Stimulated activated CD8-positive, alpha-beta memory T cell treated with anti-CD3 and anti-CD28 coated beads, Interleukin-2, amount 100 ng/mL, for 1 hour (primary cell): ENCODE data around the gene TENT5C.

Experiments
- DNase-seq, 2 donors: peaks; one replicate each; pipeline ENCODE4 v3.0.0-alpha.2; 2020; ENCODE audit warnings: low read depth in 2 of 2

TENT5C gene

DNA sequence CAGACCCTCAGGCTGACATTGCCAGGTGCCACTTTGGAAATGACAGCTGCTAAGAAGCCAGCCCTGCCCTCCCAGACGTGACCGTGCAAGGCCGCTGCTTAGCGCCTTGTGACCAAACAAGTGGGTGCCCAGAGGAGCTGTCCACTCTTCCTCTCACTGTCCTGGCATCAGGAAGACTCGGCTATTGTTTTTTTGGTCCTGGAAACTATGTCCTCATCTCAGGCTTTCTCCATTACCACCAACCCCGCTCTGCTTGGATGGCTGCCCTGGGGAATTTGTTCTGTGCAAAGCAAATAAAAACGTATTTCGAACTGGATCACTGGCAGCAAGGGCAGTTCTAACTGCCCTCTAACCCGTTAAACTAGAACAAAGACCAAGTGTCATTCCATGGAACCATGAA lies 13.7 kb upstream of the TENT5C start:
- no peak for DNase-seq

DNA sequence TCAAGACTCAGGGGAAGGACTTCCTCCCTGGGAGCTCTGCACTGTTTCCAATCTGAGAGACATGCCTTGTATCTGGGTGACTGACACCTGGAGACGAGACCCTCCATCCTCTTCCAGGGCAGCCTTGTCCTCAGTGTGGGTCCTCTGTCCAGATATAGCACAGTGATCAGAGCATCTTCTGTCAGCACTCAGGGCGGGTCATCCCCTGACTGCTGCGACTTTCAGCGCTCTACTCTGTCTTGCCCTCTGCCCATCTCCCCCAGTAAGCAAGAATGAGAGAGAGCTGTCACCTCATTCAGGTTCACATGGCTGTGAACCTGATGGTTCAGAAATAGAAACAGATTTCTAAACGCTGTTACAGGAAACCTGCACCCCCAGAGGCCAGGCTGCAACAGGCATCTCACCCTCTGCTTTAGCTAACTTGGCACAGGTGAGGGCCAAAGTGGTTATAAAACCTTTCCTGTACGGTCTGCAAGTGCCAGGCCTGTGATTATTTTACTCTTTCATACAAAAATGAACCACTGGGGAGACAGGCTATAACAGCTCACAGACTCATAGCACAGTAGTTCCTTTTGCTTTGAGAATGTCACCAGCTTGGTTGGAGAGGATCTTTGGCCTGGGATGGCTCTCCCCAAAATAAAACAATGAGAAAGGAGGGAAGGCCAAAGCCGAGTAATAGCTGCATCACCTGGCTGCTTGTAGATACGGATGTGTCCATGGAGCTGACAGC lies 11.4 kb upstream of the TENT5C start:
- DNase-seq = no peak

DNA sequence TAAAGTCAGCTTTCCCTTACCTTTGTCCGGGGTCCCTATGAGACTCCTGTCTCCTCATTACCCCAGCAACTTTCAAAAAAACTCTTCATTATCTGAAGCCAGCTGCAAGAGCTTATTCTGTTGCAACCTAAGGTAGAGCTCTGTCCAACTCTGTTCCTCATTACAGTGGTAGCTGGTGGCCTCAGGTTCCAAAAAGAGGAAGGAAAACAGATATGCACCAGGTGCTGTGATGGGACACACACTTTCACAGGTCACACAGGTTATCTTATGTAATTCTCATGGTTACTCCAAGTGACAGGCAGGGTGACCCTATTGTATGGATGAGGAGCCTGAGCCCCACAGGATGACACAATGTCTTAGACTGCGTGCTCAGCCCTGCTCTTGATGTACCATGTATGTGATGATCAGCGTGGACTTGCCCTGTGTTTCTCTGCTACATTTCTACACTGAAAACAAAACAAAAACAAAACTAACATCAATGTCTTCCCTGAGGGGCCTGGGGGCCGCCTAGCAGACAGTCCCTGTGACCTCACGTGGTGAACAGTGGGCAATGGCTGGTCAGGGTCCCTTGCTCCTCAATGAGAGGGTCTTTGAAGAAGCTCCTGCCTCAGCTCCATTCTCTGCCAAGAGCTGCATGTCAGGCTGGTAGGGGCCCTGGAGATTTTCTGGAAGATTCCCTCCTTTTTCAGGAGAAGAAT lies 9.7 kb upstream of the TENT5C start:
- DNase-seq = no peak

DNA sequence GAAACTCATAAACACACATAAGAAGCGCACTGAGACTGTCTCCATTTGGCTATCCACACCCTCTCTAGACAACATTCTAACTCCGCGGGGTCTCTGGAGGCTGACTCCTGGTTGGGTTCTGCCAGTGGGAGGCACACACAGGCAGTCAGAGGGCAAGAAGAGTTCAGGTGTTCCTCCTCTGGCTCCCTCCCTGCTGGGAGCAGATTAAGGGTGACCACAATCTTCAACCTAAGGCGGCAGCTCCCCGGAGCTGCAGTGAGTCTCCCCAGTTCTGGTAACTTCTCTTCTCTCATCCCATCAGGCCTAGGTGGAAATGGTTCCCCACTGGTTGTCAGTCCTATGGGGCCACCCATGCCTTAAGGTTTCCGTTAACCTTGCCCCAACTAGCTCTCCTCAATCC lies 7.4 kb upstream of the TENT5C start:
- DNase-seq = no peak

DNA sequence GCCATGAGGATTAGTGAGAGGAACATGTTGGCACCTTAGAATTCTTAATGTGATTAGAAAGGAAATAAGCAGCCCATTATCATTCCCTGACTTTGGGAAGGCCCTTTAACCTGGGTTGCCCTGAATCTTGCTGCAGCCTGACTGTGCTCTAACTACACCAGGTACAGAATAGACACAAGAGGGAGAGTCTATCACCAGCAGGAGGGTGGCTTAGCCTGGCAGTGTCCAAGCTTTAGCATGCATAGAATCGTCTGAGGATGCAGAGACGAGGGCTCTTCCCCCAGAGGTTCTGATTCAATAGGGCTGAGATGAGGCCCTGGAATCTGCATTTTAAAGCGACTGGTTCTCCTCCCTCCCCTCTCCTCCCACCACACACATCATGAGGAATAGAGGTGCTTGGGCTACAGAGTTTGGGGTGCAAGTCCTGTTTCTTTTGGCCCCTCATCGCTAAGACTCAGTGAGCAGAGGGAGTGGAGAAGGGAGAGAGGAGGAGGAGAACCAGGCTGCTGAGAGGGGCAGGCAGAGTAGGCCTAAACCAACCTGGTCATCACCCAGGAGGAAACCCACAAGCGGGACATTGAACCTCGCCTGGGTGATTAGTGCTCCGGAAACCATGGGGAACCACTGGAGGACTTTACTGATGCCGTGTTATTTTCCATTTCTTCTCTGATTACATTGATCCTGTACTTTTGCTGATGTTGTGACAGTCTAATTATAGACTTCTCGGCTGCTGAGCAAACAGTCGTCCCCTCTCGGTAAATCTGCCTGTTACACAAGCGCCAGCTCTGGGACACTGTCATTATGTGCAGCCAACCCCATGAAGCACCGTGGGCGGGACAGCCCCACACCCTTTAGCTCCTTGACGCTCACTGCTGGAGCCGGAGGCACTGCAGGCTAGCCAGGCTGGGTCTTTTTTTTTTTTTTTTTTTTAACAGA lies 6.3 kb upstream of the TENT5C start:
- DNase-seq = no peak

DNA sequence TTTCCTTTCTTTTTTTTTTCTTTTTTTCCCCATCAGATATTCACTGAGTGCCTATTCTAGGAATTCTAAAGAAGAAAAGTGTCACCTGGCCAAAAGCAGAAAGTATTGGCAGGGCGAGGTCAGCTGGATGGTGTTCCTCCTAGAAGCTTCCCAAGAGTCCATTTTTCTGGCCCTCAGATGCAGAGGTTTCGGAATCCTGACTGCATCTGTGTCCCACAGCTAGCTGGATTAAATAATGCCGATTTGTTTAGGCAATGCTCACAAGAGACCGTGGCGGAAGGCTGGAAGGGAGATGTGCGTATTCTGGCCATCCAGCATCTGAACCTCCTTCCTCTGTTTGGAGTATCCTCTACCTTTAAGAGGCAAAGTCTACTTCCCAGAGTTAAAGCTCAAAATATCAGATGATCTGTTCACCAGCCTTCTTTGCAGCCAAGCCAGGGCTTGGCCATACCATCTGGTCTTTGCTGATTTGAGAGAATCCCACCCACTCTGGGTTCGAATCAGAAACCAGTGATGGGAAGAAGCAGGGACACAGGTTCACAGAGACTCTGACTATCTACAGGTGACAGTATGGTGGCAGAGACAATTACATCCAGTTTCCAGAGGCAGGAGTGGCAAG lies 5.4 kb upstream of the TENT5C start:
- DNase-seq = no peak

DNA sequence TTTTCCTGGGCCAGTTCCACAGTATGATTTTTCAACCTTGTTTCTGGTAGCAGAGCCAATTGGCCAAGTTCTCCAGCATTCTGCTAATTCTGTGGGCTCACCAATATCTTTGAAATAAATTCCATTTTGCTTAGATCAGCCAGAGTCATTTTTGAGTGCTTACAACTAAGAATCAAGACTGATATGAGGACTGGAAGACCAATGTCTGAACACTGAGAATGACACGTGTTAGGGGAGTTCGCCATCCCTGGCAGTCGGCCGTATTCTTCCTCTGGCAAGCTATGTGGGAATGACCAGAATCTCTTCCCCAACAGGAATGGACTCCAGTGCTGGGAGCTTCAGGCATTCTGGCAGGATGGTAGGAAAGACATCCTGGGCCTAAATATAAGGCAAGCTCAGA lies 4.9 kb upstream of the TENT5C start:
- DNase-seq = no peak

DNA sequence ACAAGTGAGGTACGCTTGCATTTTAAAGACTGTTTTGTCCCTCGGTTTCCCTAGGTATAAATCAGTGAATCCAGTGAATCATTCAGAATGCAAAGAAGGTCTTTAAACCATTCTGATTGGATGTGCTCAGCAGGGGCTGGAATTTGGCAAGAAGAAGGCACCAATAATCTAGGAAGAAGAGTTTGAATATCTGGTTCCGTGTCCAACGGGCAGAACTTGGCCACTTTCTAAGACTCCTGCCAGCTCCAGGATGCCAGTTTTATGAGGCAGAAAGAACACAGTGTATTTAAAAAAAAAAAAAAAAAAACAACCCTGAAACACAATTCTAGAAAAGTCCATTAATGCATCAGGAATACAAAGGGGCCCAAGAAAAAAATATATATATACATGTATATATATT lies 3.0 kb upstream of the TENT5C start:
- DNase-seq = no peak

DNA sequence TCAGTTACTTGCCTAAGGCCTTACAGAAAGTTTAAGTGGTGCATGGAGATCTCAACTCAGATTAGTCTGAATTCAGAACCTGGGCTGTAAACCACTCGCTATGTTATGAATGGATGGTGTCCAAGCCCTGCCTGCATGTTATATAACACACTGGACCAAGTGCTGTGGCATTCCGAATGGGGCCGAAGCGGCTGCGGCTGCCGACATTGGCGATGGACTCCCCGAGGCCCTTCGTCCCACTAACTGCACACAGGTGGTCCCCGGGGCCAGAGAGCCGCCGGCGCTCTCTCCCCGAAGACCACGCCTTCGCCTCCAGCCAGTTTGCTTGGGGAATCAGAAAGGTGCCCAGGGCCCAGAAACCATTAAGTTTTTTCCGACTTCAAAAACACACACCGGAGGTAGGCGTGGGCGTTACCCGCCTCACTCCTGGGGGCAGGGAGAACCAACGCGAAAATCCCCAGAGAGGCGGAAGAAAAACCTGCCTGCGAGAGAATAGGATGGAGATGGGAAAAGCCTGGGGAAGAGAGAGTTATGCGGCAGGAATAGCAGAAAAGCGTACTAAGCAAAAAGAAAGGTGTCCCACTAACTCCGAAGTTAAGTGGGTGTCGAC lies 579 bp upstream of the TENT5C start:
- no peak for DNase-seq

DNA sequence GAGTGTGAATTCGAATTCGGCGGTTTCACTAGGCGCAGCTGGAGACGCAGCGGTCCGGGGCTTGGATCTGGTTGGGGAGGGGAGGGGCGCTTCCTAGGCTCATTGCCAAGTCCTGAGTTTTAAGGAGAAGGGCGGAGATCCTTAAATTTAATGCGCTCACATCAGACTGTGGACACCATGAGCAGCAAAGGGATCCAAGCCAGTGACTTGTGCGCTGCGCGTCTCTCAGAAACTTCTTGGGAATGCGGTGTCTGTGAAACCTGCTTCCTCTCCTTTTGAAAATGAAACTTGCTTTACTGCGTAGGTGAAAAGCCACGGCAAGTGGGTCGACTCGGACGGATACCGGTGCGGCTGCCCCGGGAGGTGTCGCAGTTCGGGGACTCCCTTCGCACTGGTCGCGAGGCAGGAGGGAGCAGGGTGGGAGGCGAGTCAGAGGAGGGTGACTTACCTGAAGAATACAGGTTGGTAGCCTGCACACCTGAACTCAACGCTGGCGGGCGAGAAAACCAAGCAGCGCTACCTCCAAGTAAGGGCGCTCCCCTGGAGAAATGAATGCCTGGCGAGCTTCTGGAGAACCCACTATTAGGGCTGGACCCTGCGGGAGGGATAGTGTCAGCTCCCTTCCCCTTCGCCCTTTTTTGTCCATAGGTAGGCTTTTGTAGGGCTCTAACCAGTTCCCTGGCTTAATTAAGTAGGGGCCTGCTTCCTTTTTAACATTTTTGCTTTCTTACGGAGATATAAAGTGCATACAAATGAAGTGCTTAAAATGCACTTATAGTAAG lies 992 bp downstream of the TENT5C start:
- DNase-seq = peak; percentile 10 to 24

DNA sequence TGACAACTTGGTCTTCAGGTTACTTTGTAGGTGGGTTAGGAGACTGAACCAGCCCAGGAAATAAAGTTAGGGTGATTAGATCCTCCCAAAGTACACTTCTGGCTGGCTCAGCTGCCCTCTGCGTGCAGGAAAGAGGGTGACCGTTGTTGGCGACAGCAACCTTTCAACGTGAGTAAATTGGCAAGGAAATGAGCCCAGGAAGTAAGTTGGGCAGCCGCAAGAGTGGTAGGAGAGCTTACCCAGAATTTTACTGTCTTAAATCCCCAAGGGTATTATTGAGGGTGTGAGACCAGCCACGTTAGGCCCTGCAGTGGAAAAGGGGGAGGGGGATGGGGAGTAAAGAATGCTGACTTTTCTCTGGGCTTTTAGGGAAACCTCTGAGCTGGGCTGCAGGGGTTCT lies 1.6 kb downstream of the TENT5C start:
- DNase-seq = peak; percentile 20 to 26

DNA sequence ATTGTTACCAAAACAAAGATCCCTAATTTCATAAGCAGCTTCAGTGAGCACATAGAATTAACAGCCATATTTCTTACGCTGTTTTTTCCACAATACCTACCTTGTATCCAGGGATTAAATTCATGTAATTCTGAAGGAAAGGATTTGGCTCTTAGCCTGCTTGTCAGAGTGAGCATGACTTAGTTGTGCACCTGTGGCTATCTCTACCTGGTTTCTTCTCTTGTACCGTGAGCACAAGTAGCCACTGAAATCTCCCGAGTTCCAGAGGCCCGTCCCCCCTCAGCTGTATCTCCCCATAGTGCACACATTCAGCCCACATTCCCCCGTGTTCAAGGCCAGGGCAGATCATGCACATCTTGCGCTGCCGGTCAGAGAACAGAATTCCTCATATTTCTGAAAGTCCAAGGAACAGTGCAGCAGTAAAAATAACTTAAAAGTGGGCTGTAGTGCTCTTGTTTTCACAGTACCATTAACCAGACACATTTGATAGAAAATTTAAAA lies 2.3 kb downstream of the TENT5C start:
- no peak for DNase-seq

DNA sequence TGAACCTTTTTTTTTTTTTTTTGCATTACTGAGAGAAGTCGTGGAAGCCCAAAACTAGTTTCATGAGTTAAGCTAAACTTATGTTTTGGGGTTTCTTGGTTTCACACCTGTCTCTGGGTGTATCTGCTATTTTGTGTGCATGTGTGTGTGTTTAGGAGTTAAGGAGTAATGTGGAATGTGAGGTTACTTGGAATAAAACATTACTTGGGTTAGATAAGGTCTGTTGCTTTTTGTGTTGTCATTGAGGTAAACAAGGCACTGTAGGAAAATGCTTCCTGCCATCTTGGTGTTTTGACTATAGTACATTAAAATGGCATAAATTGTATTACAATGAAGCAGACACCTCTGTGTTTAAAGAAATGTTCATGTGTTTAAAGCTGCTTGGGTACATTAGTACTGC lies 2.9 kb downstream of the TENT5C start:
- DNase-seq = no peak

DNA sequence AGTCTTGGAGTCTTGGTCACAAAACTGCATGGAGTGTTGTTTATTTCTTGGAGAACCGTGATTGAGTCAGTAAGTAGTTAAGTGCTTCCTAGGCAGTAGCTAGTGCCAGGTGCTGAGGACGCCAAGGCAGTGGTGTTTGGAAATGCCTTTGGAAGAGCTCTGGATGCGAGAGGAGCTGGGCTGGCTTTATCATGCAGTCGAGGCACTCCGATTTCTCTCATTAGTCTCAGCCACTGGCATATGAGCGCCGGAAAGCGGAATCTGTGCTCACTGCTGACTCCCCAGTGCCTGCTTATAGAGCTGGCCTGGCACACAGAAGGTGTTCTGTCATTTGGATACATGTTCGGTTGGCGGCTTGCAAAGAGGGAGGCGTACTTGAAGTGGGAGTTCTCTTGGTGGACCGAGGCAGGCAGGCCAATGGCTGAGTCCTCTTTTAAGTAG lies 3.6 kb downstream of the TENT5C start:
- DNase-seq = no peak

DNA sequence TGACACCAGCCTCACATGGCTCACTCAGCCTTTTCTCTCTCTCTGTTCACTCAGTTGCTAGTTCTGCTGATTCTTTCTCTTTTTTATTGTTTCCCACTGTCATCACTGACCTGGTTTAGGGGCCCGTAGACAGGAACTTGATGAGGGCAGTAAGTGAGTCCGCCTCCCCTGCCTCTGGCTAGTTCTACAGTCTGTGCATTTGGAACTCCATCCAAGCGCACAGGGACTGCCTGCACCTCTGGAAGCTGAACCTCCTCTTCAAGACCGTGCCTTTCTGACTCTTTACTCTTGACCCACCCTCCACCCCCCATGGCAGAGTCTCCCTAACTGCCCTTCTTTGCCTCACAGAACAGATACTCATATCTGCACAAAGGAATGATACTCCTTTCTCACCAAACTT lies 4.2 kb downstream of the TENT5C start:
- no peak for DNase-seq

DNA sequence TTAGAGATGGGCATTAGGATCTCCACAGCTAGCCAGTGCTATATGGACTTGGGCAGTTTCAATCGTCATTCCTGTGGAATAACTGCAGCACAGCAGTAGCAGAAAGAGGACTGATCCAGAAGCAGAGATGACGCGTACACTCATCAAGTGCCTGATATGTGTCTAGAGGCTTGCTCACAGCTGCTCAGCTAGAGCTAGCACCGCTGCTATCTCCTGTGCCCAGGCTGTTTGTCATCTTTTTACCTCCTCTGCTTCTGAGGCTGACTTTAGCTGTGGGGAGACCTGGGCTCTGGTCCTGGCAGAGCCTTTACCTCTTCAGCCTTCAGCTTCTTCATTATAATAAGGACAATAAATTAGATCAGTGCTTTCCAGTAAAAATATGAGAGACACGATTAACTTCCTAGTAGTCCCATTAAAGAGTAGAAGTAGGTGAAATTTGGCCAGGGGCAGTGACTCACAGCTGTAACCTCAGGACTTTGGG lies 5.3 kb downstream of the TENT5C start:
- DNase-seq = no peak

DNA sequence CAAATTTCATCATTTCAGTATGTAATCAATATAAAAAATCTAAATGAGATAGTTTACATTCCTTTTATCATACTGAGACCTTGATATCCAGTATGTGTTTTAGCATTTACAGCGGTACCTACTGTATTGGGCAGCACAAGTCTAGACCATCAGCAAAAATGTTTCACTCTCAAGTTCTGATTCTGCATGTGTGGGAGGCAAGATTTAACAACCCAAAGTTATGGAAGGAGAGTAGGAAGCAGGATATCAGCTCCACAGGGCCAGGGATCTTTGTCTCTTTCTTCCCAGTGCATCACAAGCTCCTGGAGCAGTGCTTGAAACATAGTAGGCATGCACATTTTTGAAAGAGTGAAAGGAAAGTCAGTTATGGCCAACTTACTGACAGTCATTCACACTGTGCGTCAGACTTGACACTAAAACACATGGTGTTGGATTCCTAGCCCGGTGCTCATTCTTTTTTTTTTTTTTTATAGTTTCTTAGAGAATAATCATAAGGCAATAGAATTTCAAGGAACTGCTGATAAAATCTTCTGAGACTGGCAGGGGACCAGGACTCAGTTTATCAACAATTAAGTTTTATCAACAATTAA lies 6.1 kb downstream of the TENT5C start:
- no peak for DNase-seq

DNA sequence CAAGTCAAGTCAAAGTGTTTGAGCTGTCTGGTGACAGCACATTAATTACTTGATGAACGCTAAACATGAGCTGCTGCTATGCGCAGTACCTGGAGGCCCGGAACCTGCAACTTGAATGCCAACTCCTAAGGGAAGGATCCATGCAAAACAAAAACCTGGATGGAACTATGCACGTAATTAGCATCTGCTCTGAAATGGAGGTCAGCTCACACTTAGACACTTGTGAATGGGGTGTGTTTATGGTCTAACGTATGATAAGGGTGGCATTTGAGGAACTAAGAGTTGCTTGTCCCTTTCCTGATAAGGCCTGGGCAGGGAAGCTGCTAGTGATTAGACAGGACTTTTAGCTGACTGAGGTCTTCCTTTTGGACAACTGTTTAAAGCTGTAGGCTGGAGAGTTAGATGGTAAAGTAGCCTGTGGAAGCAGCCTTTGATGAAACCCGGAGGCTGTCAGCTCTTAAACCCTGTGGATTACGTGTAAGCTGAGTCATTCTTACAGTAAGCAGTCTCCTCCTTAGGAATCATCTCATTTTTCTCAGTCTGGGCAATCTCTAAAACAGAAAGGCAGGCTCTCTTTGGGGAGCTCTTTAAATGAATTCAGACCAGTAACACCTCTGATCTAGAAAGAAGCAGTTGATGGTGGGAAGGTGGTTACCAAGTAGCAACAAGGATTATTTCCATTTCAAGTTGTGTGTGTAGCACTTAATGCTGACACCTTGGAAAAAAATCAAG lies 6.8 kb downstream of the TENT5C start:
- DNase-seq = no peak

DNA sequence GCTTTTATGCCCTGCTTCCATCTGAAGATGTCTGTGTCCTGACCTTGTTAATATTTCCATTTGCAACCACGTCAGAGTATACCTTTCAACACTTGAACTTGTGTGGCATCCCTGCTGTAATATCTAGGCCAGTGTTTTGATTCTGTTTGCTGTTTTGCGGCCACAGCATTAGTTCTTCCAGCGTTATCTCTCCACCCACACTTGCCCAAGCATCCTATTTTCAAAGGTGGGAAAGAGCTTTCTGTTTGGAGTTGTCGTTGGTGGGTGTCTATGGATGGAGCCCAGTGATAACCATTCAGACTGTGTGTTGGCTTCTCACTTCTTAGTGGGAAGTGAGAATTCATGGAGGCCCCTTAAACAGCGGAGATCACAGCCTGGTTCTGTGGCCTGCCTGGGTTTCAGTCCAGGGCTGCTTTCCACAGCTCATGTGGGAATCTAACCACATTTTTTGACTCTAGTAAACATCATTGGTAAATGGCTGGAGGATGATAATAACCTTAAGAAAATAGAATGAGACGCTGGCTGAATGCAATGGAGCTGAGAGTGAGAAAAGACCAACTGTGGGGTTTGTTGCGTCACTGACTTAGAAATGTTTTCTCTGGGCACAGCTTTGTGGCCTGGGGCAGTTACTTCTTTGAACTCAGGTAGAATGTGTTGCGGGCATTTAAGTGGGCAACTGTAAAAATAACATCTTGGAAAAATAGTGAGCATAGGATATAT lies 7.6 kb downstream of the TENT5C start:
- no peak for DNase-seq
